NCI-H1092 treated with DMSO at 0.1 percent for 48 hours (cell line): ENCODE measurements around the gene MYO15A.

ENCODE experiments used
- DNase-seq: peaks from one replicate; lab custom pipeline; 2025; lab: John Stamatoyannopoulos, UW

MYO15A gene

DNA sequence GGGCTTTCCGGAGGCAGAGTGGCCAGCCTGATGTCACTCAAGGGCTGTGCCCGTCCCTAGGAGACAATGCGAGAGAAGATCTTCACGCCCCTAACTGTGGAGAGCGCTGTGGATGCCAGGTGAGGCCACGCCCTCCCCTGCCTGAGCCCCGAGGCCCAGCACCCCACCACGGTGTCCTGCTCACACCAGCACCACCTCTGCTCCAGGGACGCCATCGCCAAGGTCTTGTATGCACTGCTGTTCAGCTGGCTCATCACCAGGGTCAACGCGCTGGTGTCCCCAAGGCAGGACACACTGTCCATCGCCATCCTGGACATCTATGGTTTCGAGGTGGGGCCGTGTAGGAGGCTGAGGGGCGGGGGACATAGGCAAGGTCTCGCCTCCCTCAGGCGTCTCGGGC, 27.8 kb downstream of the MYO15A start:
- no peak for DNase-seq

- no peak for DNase-seq
Observed at GRCh38 chr17:18138065-18138749, 29.7 kb downstream of the MYO15A start.

GRCh38 chr17:18139092-18139491, 30.5 kb downstream of the MYO15A start:
- no peak for DNase-seq

GRCh38 chr17:18139498-18139897, 30.9 kb downstream of the MYO15A start:
- DNase-seq = no peak

DNA sequence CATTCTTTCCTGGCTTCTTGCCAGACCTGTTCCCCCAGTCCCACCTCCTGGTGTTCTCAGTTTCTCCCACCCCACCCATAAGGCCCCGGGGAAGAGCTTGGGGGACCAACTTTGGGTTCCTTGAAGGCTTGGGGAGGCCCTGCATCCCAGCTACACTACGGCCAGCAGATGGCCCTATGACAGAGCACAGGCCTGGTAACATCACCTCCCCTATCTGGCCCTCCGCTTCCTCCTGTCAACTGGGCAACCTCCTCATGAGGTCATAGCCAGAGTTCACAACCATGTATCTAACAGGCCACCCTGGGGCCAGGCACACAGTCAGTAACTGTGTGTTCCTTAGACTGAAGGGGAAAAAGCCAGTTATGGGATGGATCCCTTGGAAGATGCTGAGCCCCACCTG, 31.4 kb downstream of the MYO15A start:
- DNase-seq = no peak

DNA sequence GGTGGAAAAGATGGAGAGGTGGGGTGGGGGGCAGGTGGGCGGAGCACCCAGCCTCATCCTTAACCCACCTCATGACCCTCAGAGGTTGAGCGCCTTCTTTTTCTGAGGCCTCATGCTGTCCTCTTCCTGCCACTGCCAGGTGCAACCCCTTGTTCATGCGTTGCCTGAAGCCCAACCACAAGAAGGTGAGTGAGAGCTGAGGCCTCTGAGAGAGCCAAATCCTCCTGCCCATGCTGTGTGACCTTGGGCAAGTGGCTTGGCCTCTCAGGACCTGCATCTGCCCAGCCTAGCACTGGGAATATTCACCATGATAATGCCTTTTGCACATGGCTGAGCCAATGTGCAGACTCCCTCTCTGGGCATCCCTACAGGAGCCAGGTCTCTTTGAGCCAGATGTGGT, 32.1 kb downstream of the MYO15A start:
- DNase-seq = no peak

DNA sequence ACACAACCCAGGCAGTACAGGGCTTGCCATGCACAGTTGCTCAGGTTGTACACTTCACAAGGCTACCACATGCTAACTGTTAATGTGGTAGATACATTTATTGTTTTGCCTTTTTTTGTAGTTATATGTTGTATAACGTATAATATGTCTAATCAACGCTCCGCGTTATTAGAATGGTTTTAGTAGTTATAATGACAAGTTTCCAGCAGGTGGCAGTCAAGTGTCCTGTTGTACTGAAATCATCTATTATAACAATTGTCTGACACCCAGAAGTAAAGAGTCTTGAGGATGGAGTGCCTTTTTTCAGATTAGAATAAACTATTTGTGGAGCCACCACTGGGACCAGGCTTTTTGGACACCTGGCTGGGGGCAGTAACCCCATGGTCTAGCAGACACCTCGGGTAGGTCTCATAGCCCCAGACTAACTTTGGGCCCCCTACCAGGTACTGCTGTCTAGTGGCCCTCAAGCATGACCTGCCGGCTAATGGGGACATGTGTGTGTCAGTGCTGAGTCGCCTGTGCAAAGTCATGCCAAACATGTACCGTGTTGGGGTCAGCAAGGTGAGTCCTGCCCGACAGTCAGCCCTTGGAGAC, 32.8 kb downstream of the MYO15A start:
- peak; percentile 35 for DNase-seq

DNA sequence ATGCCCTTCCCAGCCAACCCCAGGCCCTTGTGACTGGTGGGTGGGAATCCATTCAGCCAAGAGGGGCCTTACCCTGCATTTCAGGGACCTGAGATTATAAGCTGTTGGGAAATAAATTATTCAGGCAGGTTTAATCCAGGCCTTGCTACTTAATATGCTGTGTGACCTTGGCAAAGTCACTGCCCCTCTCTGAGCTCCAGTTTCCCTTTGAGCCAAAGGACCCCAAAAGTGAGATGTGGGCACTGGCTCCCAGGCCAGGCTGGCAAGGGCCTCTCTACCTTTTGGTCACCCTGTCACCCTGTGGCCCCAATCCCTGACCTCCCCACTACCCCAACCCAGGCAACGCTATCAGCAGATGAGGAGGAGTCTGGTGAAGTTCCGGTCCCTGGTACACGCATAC, 33.9 kb downstream of the MYO15A start:
- DNase-seq = no peak

DNA sequence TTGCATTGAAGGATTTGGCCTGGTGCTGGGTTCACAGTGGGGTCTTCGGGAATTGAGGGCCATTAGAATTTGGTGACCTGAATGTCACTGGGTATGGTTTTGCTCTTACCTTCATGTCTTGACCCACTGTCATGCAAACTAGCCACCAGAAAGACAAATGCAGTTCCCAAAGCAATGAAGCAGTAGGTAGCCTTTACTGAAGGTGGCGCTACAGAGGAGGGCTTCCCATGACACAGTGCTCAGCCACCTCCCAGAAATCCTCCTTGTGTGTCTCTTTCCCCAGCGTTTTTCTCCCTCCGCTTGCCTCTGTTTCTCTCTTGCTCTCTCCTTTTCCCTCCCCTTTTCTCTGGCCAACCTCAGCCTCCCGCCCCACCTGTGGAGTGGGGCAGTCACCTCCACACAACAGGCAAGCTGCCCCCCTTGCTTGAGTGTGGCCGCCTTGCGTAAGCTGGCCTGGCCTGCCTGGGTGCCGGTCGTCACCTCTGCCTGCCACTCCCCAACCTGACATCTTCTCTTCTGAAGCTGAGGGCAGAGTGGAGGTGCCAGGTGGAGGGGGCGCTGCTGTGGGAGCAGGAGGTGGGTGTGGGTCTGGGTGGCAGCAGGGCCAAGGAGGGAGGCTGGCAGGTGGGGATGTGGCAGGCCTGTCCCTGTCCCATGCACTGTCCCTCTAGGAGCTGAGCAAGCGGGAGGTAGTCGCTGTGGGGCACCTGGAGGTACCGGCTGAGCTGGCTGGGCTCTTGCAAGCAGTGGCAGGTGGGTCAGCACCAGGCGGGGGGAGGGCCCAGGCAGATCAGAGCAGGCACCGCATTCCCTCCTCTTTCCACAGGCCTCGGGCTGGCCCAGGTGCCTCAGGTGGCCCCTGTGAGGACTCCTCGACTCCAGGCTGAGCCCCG, 34.7 kb downstream of the MYO15A start:
- no peak for DNase-seq

GRCh38 chr17:18144261-18144660, 35.7 kb downstream of the MYO15A start:
- DNase-seq = no peak

DNA sequence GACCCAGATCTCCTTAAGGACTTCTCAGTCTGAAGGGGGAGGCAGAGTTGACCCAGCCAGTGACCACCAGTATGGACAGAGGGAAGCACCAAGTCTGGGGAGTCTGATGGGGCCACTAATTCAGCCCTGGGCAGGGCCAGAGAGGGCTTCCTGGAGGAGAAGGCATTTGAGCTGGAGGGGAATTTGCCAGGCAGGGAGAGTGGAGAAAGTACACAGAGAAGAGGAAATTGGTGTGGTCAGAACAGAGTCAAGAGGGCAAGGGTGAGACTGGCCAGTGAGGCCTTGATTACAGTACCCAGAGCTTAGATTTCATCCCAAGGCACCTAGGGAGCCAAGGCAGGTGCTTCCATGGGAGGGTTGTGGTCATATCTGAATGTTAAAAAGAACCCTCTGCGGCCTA, 36.3 kb downstream of the MYO15A start:
- DNase-seq = no peak

- DNase-seq = no peak
Observed at GRCh38 chr17:18145811-18146210, 37.3 kb downstream of the MYO15A start.

GRCh38 chr17:18146259-18146658, 37.7 kb downstream of the MYO15A start:
- no peak for DNase-seq

DNA sequence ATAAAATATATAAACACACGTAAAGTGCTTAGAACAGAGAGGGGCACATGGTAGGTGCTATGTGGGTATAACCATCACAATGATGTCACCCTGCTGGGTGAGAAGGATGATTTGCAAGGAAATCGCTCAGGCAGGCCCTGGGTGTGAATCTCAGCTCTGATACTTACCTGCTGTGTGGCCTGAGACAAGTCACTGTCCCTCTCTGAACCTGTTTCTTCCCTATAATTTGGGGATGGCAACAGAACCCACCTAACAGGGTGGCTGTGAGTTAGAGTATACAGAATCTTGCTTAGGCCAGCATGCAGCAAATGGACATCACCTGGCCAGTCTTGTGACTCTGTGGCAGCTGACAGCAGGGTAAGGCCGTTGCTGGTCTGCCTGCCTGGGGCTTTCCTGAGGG, 38.4 kb downstream of the MYO15A start:
- DNase-seq = no peak

- no peak for DNase-seq
Observed at GRCh38 chr17:18148586-18148985, 40.0 kb downstream of the MYO15A start.

DNA sequence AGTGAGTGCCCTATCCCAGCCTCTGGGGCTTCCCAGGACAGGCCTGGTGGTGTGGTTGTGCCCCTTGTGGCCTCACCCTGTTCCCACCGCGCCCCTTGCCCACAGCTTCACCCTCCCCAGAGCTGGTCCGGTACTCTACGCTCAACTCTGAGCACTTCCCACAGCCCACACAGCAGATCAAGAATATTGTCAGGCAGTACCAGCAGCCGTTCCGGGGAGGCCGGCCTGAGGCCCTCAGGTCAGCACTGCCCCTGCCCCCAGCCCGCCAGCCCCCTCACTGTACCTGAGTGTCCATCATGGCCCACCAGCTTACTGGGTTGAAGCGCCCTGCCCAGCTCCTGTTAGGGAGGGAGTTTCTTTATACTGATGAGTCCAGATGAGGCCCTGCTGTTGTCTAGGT, 42.7 kb downstream of the MYO15A start:
- DNase-seq = no peak

DNA sequence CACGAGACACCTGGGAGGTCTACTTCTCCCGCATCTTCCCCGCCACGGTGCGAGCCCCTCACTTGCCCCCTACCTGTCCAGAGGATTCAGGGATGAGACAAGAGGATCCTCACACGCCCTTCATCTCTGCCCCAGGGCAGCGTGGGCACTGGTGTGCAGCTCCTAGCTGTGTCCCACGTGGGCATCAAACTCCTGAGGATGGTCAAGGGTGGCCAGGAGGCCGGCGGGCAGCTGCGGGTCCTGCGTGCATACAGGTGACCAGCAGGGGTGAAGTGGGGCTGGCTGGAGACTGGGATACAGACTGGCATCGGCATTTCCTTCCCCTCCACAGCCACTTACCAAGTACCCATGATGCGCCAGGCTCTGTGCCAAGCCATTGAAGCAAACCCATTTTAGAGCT, 46.6 kb downstream of the MYO15A start:
- no peak for DNase-seq

DNA sequence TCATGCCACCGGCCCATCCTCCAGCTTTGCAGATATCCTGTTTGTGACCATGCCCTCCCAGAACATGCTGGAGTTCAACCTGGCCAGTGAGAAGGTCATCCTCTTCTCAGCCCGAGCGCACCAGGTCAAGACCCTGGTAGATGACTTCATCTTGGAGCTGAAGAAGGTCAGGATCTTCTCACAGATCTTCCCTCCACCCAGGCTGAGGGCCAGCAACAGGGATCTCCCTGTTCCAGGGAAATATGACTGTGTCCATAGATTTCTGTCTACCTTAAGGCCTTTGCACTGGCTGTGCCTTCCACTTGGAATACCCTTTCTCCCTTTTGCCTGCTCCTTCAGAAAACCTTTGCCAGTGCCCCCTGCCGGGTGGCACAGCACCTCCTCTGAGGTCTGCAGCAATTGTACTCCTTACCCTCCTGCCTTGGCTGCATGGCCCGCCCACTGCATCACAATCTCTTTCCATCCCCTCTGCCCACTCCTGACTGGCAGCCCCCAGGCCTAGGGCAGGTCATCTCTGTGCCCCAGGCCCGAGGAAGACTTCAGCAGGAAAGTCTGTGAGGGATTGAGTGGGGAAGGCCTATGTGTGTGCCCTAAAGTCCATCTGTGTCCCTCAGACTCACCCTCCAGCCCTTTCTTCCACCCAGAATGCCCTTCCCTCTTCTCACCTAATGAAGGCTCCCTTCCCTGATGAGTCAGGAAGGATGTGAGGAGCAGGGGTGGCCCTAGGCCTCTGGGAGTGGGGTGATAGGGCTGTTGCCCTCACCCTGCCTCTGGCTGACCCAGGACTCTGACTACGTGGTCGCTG, 47.8 kb downstream of the MYO15A start:
- no peak for DNase-seq

- DNase-seq = no peak
Observed at GRCh38 chr17:18156976-18157280, 48.4 kb downstream of the MYO15A start.

GRCh38 chr17:18157354-18157985, 48.9 kb downstream of the MYO15A start:
- no peak for DNase-seq

DNA sequence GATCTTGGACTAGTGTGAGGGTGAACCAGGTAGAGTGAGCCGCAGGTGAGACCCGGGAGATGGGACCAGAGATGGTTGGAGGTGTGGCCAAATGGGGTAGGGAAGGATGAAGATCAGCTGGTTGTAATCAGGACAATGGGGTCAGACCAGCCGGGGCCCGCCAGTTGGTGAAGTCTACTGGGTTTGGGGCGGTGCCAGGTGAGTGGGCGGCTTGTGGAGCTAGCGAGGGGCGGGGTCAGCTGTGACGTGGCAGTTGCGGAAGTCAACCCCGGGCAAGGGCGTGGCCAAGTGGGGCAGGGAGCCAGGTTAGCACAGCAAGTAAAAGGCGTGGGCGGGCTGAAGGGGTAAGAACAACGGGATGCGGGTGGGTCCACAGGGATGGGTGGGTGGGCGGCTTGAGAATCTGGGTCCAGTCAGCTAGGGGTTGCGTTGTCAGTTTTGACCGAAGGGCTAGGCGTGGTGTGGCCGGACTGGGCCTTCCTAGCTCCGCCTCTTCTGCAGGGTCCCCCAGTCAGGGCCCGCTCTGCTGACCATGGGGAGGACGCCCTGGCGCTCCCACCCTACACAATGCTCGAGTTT, 49.6 kb downstream of the MYO15A start:
- no peak for DNase-seq
